Measurements from ENCODE around the gene KIAA1671. TPM values are rescaled to one million over a fixed set of nuclear protein-coding genes. Genes with fewer than 3 reads are reported as not detected.

The KIAA1671 gene
- total RNA-seq, 4 donors from 2014 or later = 30.6 to 52.7 (median 39.9) TPM

DNA sequence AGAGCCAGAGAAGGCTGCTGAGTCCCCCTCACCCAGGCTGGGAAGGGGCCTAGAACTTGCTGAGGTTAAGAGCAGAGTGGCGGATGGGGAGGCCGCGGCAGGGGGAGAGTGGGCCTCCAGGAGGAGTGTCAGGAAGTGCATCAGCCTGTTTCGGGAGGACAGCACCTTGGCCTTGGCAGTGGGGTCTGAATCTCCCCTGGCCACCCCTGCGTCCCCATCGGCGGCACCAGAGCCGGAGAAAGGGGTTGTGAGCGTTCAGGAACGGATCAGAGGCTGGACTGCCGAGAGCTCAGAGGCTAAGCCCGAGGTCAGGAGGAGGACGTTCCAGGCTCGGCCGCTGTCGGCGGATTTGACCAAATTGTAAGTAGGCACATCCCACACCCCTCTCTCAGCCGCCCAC, 76.7 kb downstream of the KIAA1671 start:
- TF ChIP-seq, protein P1, sequence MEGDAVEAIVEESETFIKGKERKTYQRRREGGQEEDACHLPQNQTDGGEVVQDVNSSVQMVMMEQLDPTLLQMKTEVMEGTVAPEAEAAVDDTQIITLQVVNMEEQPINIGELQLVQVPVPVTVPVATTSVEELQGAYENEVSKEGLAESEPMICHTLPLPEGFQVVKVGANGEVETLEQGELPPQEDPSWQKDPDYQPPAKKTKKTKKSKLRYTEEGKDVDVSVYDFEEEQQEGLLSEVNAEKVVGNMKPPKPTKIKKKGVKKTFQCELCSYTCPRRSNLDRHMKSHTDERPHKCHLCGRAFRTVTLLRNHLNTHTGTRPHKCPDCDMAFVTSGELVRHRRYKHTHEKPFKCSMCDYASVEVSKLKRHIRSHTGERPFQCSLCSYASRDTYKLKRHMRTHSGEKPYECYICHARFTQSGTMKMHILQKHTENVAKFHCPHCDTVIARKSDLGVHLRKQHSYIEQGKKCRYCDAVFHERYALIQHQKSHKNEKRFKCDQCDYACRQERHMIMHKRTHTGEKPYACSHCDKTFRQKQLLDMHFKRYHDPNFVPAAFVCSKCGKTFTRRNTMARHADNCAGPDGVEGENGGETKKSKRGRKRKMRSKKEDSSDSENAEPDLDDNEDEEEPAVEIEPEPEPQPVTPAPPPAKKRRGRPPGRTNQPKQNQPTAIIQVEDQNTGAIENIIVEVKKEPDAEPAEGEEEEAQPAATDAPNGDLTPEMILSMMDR (IDR thresholded peaks at IDR 0.05) = no peak
- no peak for TF ChIP-seq POLR2A (IDR thresholded peaks at IDR 0.05)
- TF ChIP-seq EP300 (IDR thresholded peaks at IDR 0.05) = no peak
- Histone ChIP-seq H3K4me1 (peaks cover 0 to 55% (median 32%) of the 10 kb centered on the region in 4 donors), H3K9me3 (no peaks in the 10 kb centered on the region), H3K36me3 (peaks cover 0 to 30% (median 0%) of the 10 kb centered on the region in 3 donors), H3K27ac (peak overlapping the region in 3 of 4 donors; percentile 48 to 89 (median 85)), H3K27me3 (no peaks in the 10 kb centered on the region), H3K4me3 (no peak overlapping the region)
- no peak for DNase-seq (ENCODE audit: low spot score in 2 of 2)
- 90 to 92% methylated on average over 9 to 18 of the region's 18 CpGs for WGBS, 2 donors

DNA sequence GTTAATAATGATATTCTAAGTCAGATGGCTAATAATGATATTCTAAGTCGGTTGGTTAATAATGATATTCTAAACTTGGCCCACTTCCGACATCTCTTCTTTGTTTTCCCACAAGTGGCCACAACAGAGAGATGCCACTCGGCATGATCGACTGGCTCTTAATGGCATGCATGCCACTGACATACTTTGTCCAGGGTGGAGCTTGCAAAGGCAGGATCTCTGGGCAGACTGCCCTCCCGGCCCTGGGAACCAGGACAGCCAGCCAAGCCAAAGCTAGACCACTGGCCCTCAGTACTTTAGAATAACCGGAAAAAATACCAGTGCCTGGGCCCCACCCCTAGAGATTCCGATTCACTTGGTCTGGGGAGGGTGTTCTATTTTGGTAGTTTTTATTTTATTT, 78.1 kb downstream of the KIAA1671 start:
- Histone ChIP-seq H3K9me3 (no peaks in the 10 kb centered on the region), H3K27me3 (no peaks in the 10 kb centered on the region), H3K4me3 (no peak overlapping the region), H3K27ac (peak overlapping the region in 2 of 4 donors; percentile 7 to 25), H3K36me3 (peaks cover 0 to 39% (median 0%) of the 10 kb centered on the region in 3 donors), H3K4me1 (peaks cover 0 to 40% (median 26%) of the 10 kb centered on the region in 4 donors)
- TF ChIP-seq EP300 (IDR thresholded peaks at IDR 0.05) (no peak), POLR2A (IDR thresholded peaks at IDR 0.05) (no peak)
- TF ChIP-seq, protein P1 (IDR thresholded peaks at IDR 0.05) = no peak
- DNase-seq (ENCODE audit: low spot score in 2 of 2) = no peak
- WGBS, 2 donors = 36 to 44% methylated on average over 7 of the region's 7 CpGs

DNA sequence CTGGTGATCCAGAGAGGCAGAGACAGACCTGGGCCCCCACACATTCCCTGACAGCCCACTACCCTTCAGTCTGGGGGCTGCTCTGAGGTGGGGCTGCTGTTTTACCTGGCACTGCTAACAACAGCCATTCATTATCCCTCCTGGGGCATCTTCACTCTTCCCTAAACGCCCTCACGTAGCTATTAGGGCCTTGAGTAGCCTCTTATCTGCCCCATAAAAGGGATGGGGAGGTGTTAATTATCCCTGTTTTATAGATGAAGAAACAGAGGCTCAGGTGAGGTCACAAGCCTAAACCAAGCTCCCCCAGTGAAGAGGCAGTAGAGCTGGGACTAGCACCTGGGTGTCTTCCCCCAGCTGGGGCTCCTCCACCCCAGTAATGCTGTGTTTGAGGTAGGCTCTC, 79.5 kb downstream of the KIAA1671 start:
- DNase-seq (ENCODE audit: low spot score in 2 of 2) = no peak
- no peaks in the 10 kb centered on the region for H3K27me3 ChIP-seq
- peak overlapping the region in 3 of 4 donors; percentile 2 to 61 (median 25) for H3K27ac ChIP-seq
- H3K4me3 ChIP-seq = no peak overlapping the region
- peaks cover 0 to 26% (median 12%) of the 10 kb centered on the region in 4 donors for H3K4me1 ChIP-seq
- TF ChIP-seq EP300 (IDR thresholded peaks at IDR 0.05) (no peak), POLR2A (IDR thresholded peaks at IDR 0.05) (no peak)
- TF ChIP-seq, protein P1 (IDR thresholded peaks at IDR 0.05) = no peak
- whole genome bisulfite sequencing, 2 donors = 69 to 89% methylated on average over 2 of the region's 2 CpGs
- H3K9me3 ChIP-seq = no peaks in the 10 kb centered on the region
- H3K36me3 ChIP-seq = peaks cover 0 to 39% (median 0%) of the 10 kb centered on the region in 3 donors

DNA sequence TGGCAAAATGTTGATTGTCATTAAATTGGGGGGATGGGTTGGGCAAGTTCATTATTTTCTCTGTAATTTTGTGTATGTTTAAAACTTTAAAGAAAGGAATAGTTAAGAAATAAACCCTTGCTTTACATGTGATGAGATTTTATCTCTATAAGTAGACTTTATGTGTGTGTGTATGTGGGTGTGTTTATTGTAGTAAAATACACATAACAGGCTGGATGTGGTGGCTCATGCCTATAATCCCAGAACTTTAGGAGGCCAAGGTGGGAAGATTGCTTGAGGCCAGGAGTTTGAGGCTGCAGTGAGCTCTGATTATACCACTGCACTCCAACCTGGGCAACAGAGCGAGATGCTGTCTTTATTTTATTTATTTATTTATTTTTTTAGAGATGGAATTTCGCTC, 83.2 kb downstream of the KIAA1671 start:
- Histone ChIP-seq H3K36me3 (peaks cover 0 to 54% (median 0%) of the 10 kb centered on the region in 3 donors), H3K4me1 (no peaks in the 10 kb centered on the region), H3K4me3 (no peak overlapping the region), H3K27ac (no peak overlapping the region), H3K27me3 (no peaks in the 10 kb centered on the region), H3K9me3 (no peaks in the 10 kb centered on the region)
- 93 to 97% methylated on average over 2 of the region's 2 CpGs for WGBS, 2 donors
- DNase-seq (ENCODE audit: low spot score in 2 of 2) = no peak
- TF ChIP-seq EP300 (IDR thresholded peaks at IDR 0.05) (no peak), POLR2A (IDR thresholded peaks at IDR 0.05) (no peak)
- TF ChIP-seq, protein P1 (IDR thresholded peaks at IDR 0.05) = no peak

DNA sequence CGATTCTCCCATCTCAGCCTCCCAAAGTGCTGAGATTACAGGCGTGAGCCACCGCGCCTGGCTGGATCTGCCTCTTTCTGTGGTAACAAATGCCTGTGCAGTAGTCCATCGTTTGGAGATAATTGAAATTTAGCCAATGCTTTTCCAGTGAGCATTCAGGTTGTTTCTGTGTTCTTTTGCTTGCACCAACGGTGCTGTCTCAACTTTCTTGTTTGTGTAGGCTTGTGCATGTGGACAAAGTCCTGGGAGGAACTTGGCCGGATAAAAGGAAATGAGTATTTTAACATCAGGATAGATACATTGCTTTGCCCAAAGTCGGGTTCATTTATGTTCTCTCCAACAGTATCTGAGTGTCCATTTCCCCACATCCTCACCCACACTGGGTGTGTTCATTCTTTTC, 85.7 kb downstream of the KIAA1671 start:
- no peak overlapping the region for H3K27ac ChIP-seq
- H3K36me3 ChIP-seq = peaks cover 0 to 55% (median 0%) of the 10 kb centered on the region in 3 donors
- no peak overlapping the region for H3K4me3 ChIP-seq
- no peaks in the 10 kb centered on the region for H3K4me1 ChIP-seq
- H3K9me3 ChIP-seq = no peaks in the 10 kb centered on the region
- DNase-seq (ENCODE audit: low spot score in 2 of 2) = no peak
- TF ChIP-seq, protein P1 (IDR thresholded peaks at IDR 0.05) = no peak
- TF ChIP-seq POLR2A (IDR thresholded peaks at IDR 0.05) = no peak
- no peak for TF ChIP-seq EP300 (IDR thresholded peaks at IDR 0.05)
- no peaks in the 10 kb centered on the region for H3K27me3 ChIP-seq
- WGBS, 2 donors = 94 to 95% methylated on average over 8 of the region's 8 CpGs
